IMR-90 (cell line): ENCODE data around the gene AJM1. TPM values are rescaled to one million over a fixed set of nuclear protein-coding genes. Genes with fewer than 3 reads are reported as not detected.

Source experiments
- ATAC-seq: fragments of 200-7000 bp; cut with Tn5 transposase; 2 replicates; pipeline ENCODE4 v1.9.1; 2020; ENCODE audit warnings: low read depth, mild to moderate bottlenecking, moderate library complexity
- BruUV-seq: library from RNA; stranded (reverse); fragments of 400-500 nt; replicated peaks from 2 replicates; lab custom pipeline; 2021; lab: Mats Ljungman, UMichigan
- CTCF ChIA-PET: fragments of 300-600 bp; formaldehyde crosslinking; extraction: SDS; loops from one replicate; lab custom pipeline; 2021; ENCODE audit warnings: antibody characterized with exemption; lab: Yijun Ruan, JAX
- POLR2A ChIA-PET: fragments of 300-600 bp; sonication (Branson Sonifier 250); formaldehyde crosslinking; loops from one replicate; lab custom pipeline; 2022; ENCODE audit warnings: antibody characterized with exemption; ENCODE audit not compliant: unreplicated experiment; lab: Charles Lee
- DNase-seq: peaks from one replicate; pipeline ENCODE4 v3.0.0; 2013
- H2AFZ ChIP-seq: replicated peaks from 2 replicates; pipeline ENCODE3; 2013; ENCODE audit warnings: low read length, mild to moderate bottlenecking; ENCODE audit not compliant: poor library complexity
- H2AK5ac ChIP-seq: 2 replicates; pipeline ENCODE4 v1.6.1; 2013; ENCODE audit warnings: low read depth, low read length, inconsistent platforms
- H2AK9ac ChIP-seq: replicated peaks from 2 replicates; pipeline ENCODE3; 2013; ENCODE audit warnings: mild to moderate bottlenecking, low read depth, low read length, moderate library complexity; ENCODE audit not compliant: poor library complexity
- H2BK120ac ChIP-seq: 2 replicates; pipeline ENCODE4 v1.6.1; 2013; ENCODE audit warnings: low read depth, low read length, inconsistent platforms
- H2BK15ac ChIP-seq: 3 replicates; pipeline ENCODE4 v1.6.1; 2013; ENCODE audit warnings: low read depth, low read length, inconsistent platforms
- H2BK20ac ChIP-seq: 2 replicates; pipeline ENCODE4 v1.6.1; 2013; ENCODE audit warnings: low read depth, mild to moderate bottlenecking, inconsistent platforms, low read length, moderate library complexity
- H2BK5ac ChIP-seq: 2 replicates; pipeline ENCODE4 v1.6.1; 2013; ENCODE audit warnings: mild to moderate bottlenecking, low read depth, low read length, inconsistent platforms; ENCODE audit not compliant: poor library complexity, severe bottlenecking
- H3K14ac ChIP-seq: replicated peaks from 2 replicates; pipeline ENCODE4 v1.6.1; 2013; ENCODE audit warnings: low read depth, low read length, inconsistent platforms
- H3K18ac ChIP-seq: 2 replicates; pipeline ENCODE4 v1.6.1; 2013; ENCODE audit warnings: low read depth, low read length, control low read depth
- H3K23ac ChIP-seq: 2 replicates; pipeline ENCODE4 v1.6.1; 2013; ENCODE audit warnings: low read depth, low read length, inconsistent platforms
- H3K27ac ChIP-seq: 2 replicates; pipeline ENCODE4 v1.5.1; 2013; ENCODE audit warnings: mild to moderate bottlenecking, control low read depth, low read length; ENCODE audit not compliant: insufficient read depth
- H3K27me3 ChIP-seq: 2 replicates; pipeline ENCODE4 v1.6.1; 2013; ENCODE audit warnings: low read length; ENCODE audit not compliant: control insufficient read depth, insufficient read depth
- H3K36me3 ChIP-seq: 2 replicates; pipeline ENCODE4 v1.6.1; 2013; ENCODE audit warnings: low read length, mixed read lengths; ENCODE audit not compliant: control insufficient read depth, insufficient read depth
- H3K4ac ChIP-seq: 2 replicates; pipeline ENCODE4 v1.6.1; 2013; ENCODE audit warnings: low read depth, low read length, inconsistent platforms
- H3K4me1 ChIP-seq: 2 replicates; pipeline ENCODE4 v1.6.1; 2013; ENCODE audit warnings: low read length, mixed read lengths; ENCODE audit not compliant: control insufficient read depth, insufficient read depth
- H3K4me2 ChIP-seq: 2 replicates; pipeline ENCODE4 v1.6.1; 2013; ENCODE audit warnings: low read depth, mild to moderate bottlenecking, control low read depth, low read length, moderate library complexity
- H3K4me3 ChIP-seq: 2 replicates; pipeline ENCODE4 v1.5.1; 2013; ENCODE audit warnings: low read depth, mild to moderate bottlenecking, control low read depth, low read length, moderate library complexity; ENCODE audit not compliant: insufficient read depth
- H3K56ac ChIP-seq: 2 replicates; pipeline ENCODE4 v1.6.1; 2013; ENCODE audit warnings: low read length, inconsistent platforms; ENCODE audit not compliant: insufficient read depth; ENCODE audit errors: extremely low read depth
- H3K79me1 ChIP-seq, 2 experiments: 2 replicates each; pipeline ENCODE4 v1.6.1; 2013; ENCODE audit warnings: low read length in 2 of 2, inconsistent platforms in 1 of 2, low read depth in 1 of 2
- H3K9ac ChIP-seq: 2 replicates; pipeline ENCODE4 v1.6.1; 2013; ENCODE audit warnings: low read depth, low read length, control low read depth
- H3K9me1 ChIP-seq: 2 replicates; pipeline ENCODE4 v1.6.1; 2013; ENCODE audit warnings: low read length, inconsistent platforms; ENCODE audit not compliant: insufficient read depth
- H3K9me3 ChIP-seq: 2 replicates; pipeline ENCODE4 v1.6.1; 2013; ENCODE audit warnings: low read length; ENCODE audit not compliant: control insufficient read depth, insufficient read depth
- H4K20me1 ChIP-seq: 2 replicates; pipeline ENCODE4 v1.6.1; 2013; ENCODE audit warnings: low read length, inconsistent platforms; ENCODE audit not compliant: insufficient read depth
- H4K5ac ChIP-seq: 2 replicates; pipeline ENCODE4 v1.6.1; 2013; ENCODE audit warnings: mild to moderate bottlenecking, low read depth, low read length, control low read depth
- H4K8ac ChIP-seq, 2 experiments: 2 replicates each; pipeline ENCODE4 v1.6.1; 2013; ENCODE audit warnings: low read depth in 2 of 2, low read length in 2 of 2, control low read depth in 1 of 2, inconsistent platforms in 1 of 2
- H4K91ac ChIP-seq: 2 replicates; pipeline ENCODE4 v1.6.1; 2013; ENCODE audit warnings: low read depth, low read length, inconsistent platforms; ENCODE audit not compliant: insufficient read depth
- BHLHE40 ChIP-seq: fragments of 150-350 bp; IDR thresholded peaks from 2 replicates; pipeline ENCODE4 v1.6.1; 2016; ENCODE audit warnings: mild to moderate bottlenecking, low read depth, low read length
- CEBPB ChIP-seq: IDR thresholded peaks from 2 replicates; pipeline ENCODE4 v1.6.1; 2012; ENCODE audit warnings: low read depth, low read length, improper control_type of control experiment
- CHD1 ChIP-seq: IDR thresholded peaks from 2 replicates; pipeline ENCODE4 v1.6.1; 2012; ENCODE audit warnings: low read depth, low read length, improper control_type of control experiment
- CTCF ChIP-seq: conservative IDR thresholded peaks from 2 replicates; pipeline ENCODE4 v1.5.1; 2012; ENCODE audit warnings: mild to moderate bottlenecking, low read depth, low read length, improper control_type of control experiment
- ELK1 ChIP-seq: fragments of 150-350 bp; IDR thresholded peaks from 2 replicates; pipeline ENCODE4 v1.6.1; 2016; ENCODE audit warnings: low read depth, mild to moderate bottlenecking, low read length, moderate library complexity, borderline replicate concordance
- FOS ChIP-seq: fragments of 150-350 bp; IDR thresholded peaks from 2 replicates; pipeline ENCODE4 v1.6.1; 2016; ENCODE audit warnings: low read depth, low read length
- MAZ ChIP-seq: IDR thresholded peaks from 2 replicates; pipeline ENCODE4 v1.6.1; 2012; ENCODE audit warnings: low read depth, mild to moderate bottlenecking, low read length, improper control_type of control experiment, moderate library complexity, borderline replicate concordance
- MXI1 ChIP-seq: IDR thresholded peaks from 2 replicates; pipeline ENCODE4 v1.6.1; 2012; ENCODE audit warnings: low read depth, mild to moderate bottlenecking, low read length, moderate library complexity, borderline replicate concordance
- NFE2L2 ChIP-seq: fragments of 150-350 bp; IDR thresholded peaks from 2 replicates; pipeline ENCODE4 v1.6.1; 2016; ENCODE audit warnings: low read depth, mild to moderate bottlenecking, low read length
- RAD21 ChIP-seq: IDR thresholded peaks from 2 replicates; pipeline ENCODE4 v1.6.1; 2012; ENCODE audit warnings: low read length, improper control_type of control experiment
- RCOR1 ChIP-seq: IDR thresholded peaks from 2 replicates; pipeline ENCODE4 v1.6.1; 2012; ENCODE audit warnings: mild to moderate bottlenecking, low read length, improper control_type of control experiment; ENCODE audit not compliant: insufficient replicate concordance
- RFX5 ChIP-seq: IDR thresholded peaks from 2 replicates; pipeline ENCODE4 v1.8.0; 2012; ENCODE audit warnings: low read depth, mild to moderate bottlenecking, low read length, moderate library complexity
- SMC3 ChIP-seq: fragments of 150-350 bp; IDR thresholded peaks from 2 replicates; pipeline ENCODE4 v1.6.1; 2016; ENCODE audit warnings: low read depth, mild to moderate bottlenecking, antibody characterized with exemption, low read length, moderate library complexity
- USF2 ChIP-seq: fragments of 150-350 bp; IDR thresholded peaks from 2 replicates; pipeline ENCODE4 v1.6.1; 2017; ENCODE audit warnings: mild to moderate bottlenecking, antibody characterized with exemption, low read length, low read depth
- WGBS, 2 experiments: methylation state at CpG; one replicate each; pipeline versions ENCODE4 v1.1.5 to v1.1.7; 2013; ENCODE audit warnings: missing lambda C conversion rate in 2 of 2; ENCODE audit not compliant: insufficient read length in 1 of 2; ENCODE audit errors: extremely low coverage in 2 of 2; 5-methylcytosine and 5-hydroxymethylcytosine counted together
- dilution Hi-C: fragments of 300-500 bp; cut with HindIII; formaldehyde crosslinking; loops from one replicate; pipeline ENCODE4 v1.14.3; 2018; ENCODE audit warnings: low sequenced_read_pairs; ENCODE audit not compliant: unreplicated experiment
- in situ Hi-C: fragments of 300-500 bp; cut with MboI; formaldehyde crosslinking; loops from 3 replicates; pipeline ENCODE4 v1.14.3; 2019; ENCODE audit warnings: low sequenced_read_pairs, inconsistent platforms, mixed read lengths
- intact Hi-C: fragments of 100-400 bp; cut with micrococcal nuclease; formaldehyde crosslinking; loops from 2 replicates; pipeline ENCODE4 v1.10.0; 2022
- polyA plus RNA-seq, 3 experiments: library from polyadenylated mRNA; depleted of rRNA; stranded (reverse); fragments of >200 nt; gene quantifications; 2 replicates each; pipeline ENCODE4 v1.2.3, GENCODE V29; 2012; ENCODE audit warnings: low replicate concordance in 1 of 3
- total RNA-seq: library from RNA; depleted of rRNA; stranded (reverse); fragments of >200 nt; gene quantifications from 2 replicates; pipeline ENCODE4 v1.2.3, GENCODE V29; 2012

AJM1 gene
- total and polyA plus RNA-seq, 2 of the 4 experiments (the other 2 are of a cell fraction): 0.18 to 1.5 TPM

GRCh38 chr9:136857581-136858412 is 15.5 kb downstream of the AJM1 start:
- Histone ChIP-seq H2BK5ac (no peak overlapping the region), H4K8ac (no peak overlapping the region), H3K79me1 (peaks cover 0 to 17% of the 10 kb centered on the region in 2 experiments; a peak in 1 of 4 replicates), H4K91ac (no peak overlapping the region), H2AK9ac (no peak overlapping the region), H3K9ac (no peak overlapping the region), H2BK120ac (no peak overlapping the region), H3K23ac (no peak overlapping the region), H2BK15ac (no peak overlapping the region), H2AFZ (peak overlapping the region; percentile 43), H3K27me3 (no peaks in the 10 kb centered on the region), H3K4me2 (no peak overlapping the region), H3K9me1 (no peaks in the 10 kb centered on the region), H3K4ac (no peak overlapping the region), H2AK5ac (no peak overlapping the region), H4K5ac (no peak overlapping the region), H3K9me3 (no peaks in the 10 kb centered on the region), H4K20me1 (peaks cover 5% of the 10 kb centered on the region; the same call in 1 of the 2 replicates), H3K14ac (no peak overlapping the region), H3K18ac (no peak overlapping the region), H3K36me3 (peaks cover 23% of the 10 kb centered on the region), H3K4me1 (peaks cover 8% of the 10 kb centered on the region), H3K27ac (no peak overlapping the region), H3K56ac (no peak overlapping the region), H3K4me3 (no peak overlapping the region), H2BK20ac (no peak overlapping the region)
- ChIA-PET POLR2A (no interaction called here), CTCF (no interaction called here)
- intact Hi-C loops: no loop called here
- in situ Hi-C loops: no loop called here
- ATAC-seq (no peak), DNase-seq (no peak)
- WGBS, 2 experiments: 83% methylated on average over 7 of the region's 29 CpGs; no CpG with 5 or more reads in 1 of the 2 experiments
- BruUV-seq: no TSS peak
- dilution Hi-C loops: no loop called here
- TF ChIP-seq MAZ (no peak), RAD21 (no peak), USF2 (no peak), MXI1 (no peak), FOS (no peak), CTCF (no peak), RCOR1 (no peak), CEBPB (no peak), SMC3 (no peak), RFX5 (no peak), BHLHE40 (no peak), CHD1 (no peak), ELK1 (no peak), NFE2L2 (no peak)
